OCI-LY3 (cell line): Measurements from ENCODE around the gene OR2T8.

Experiments
- CTCF ChIP-seq: fragments of 200-600, 300-600 bp; sonication (generic); IDR thresholded peaks from 2 replicates; pipeline ENCODE4 v1.5.1; 2014; ENCODE audit warnings: antibody characterized with exemption, low read length, low read depth
- EZH2phosphoT487 ChIP-seq: fragments of 200-600 bp; shearing (Covaris generic); IDR thresholded peaks from 2 replicates; pipeline ENCODE4 v1.6.1; 2018; ENCODE audit warnings: antibody characterized with exemption, mixed run types, low read depth

DNA sequence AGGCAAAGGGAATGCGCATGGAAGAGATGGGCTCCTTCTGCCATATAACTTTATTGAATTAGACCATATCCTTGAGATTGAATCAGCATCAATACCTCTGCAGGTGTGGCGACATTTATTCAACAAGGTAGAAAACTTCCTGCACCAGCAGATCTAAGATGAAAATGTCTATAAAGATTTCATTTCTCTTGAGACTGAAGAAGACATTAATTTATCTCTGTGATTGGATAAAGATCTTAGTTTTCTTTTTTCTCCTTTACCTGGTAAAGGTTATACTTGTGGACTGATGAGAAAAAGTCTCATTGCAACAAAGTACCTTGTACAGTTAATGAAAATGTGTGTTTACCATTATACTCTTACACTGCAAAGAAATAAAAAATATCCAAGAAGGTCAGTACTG lies at the start of gene OR2T8:
- TF ChIP-seq CTCF (no peak), EZH2phosphoT487 (no peak)
